ENCODE data around the gene USP16.
"Not testable (repeated sequence)": the region's sequence is repeated elsewhere in the genome, so short reads cannot be mapped to it uniquely, and the experiment has no call there.

USP16 gene
- total RNA-seq: 141 to 150 reads per million in 2 donors

- peak; percentile 88 for DNase-seq
These were observed at the start of gene USP16 for GRCh38 chr21:29024474-29025327. USP16 (plus strand) TSS chr21:29024668; CDS start chr21:29027914, 3,246 bp downstream.

- DNase-seq: no peak
These were observed 49.1 kb upstream of the USP16 start for GRCh38 chr21:28975397-28975796.

- DNase-seq: no peak
These were observed 45.4 kb upstream of the USP16 start for GRCh38 chr21:28979092-28979491.

- DNase-seq: no peak
These were observed 41.8 kb upstream of the USP16 start for GRCh38 chr21:28982637-28983036.

- no peak for DNase-seq
These were observed 37.8 kb upstream of the USP16 start for GRCh38 chr21:28986677-28987076.

- DNase-seq: not testable (repeated sequence)
These were observed 36.3 kb upstream of the USP16 start for GRCh38 chr21:28988146-28988545.

GRCh38 chr21:28991861-28992525 lies 32.5 kb upstream of the USP16 start:
- DNase-seq: no peak

GRCh38 chr21:28992526-28993292 lies 31.8 kb upstream of the USP16 start, which contains the start of gene LTN1:
LTN1 (minus strand) TSS chr21:28992877; CDS start chr21:28992805, 72 bp downstream.
- DNase-seq: peak; percentile 97

- no peak for DNase-seq
These were observed 31.2 kb upstream of the USP16 start for GRCh38 chr21:28993293-28993629.

- peak; percentile 93 for DNase-seq
These were observed 21.9 kb upstream of the USP16 start for GRCh38 chr21:29002442-29003144.

GRCh38 chr21:29005696-29006095 lies 18.8 kb upstream of the USP16 start:
- DNase-seq: no peak

GRCh38 chr21:29007135-29007534 lies 17.3 kb upstream of the USP16 start:
- no peak for DNase-seq

GRCh38 chr21:29007810-29008209 lies 16.7 kb upstream of the USP16 start:
- no peak for DNase-seq

- no peak for DNase-seq
These were observed 16.1 kb upstream of the USP16 start for GRCh38 chr21:29008367-29008766.

- DNase-seq: not testable (repeated sequence)
These were observed 13.2 kb upstream of the USP16 start for GRCh38 chr21:29011236-29011635.

- DNase-seq: no peak
These were observed 6.7 kb upstream of the USP16 start for GRCh38 chr21:29017639-29018237.

GRCh38 chr21:29018540-29018939 lies 5.9 kb upstream of the USP16 start:
- no peak for DNase-seq

GRCh38 chr21:29022166-29022565 lies 2.3 kb upstream of the USP16 start:
- no peak for DNase-seq

GRCh38 chr21:29025328-29025713 lies 853 bp downstream of the USP16 start:
- DNase-seq: no peak

GRCh38 chr21:29029524-29029923 lies 5.1 kb downstream of the USP16 start:
- no peak for DNase-seq

- DNase-seq: no peak
These were observed 6.4 kb downstream of the USP16 start for GRCh38 chr21:29030909-29031308.

GRCh38 chr21:29033301-29033700 lies 8.8 kb downstream of the USP16 start:
- DNase-seq: no peak

Data from T-helper 9 cell (primary cell).